SU-DHL-6 (cell line): ENCODE measurements around the gene C3orf18.

ENCODE experiments used
- H2AFZ ChIP-seq: fragments of 200-600 bp; sonication (generic); 2 replicates; pipeline ENCODE4 v1.6.1; 2014; ENCODE audit warnings: low read depth, mild to moderate bottlenecking, moderate library complexity, mixed read lengths, antibody characterized with exemption, low read length; ENCODE audit not compliant: severe bottlenecking
- H3F3A ChIP-seq: fragments of 200-600 bp; shearing (Covaris generic); 2 replicates; pipeline ENCODE4 v1.6.0; 2016; ENCODE audit warnings: antibody characterized with exemption, mild to moderate bottlenecking; ENCODE audit not compliant: insufficient read depth
- H3K27ac ChIP-seq: fragments of 200-600 bp; sonication (generic); 2 replicates; pipeline ENCODE4 v1.5.1; 2016; ENCODE audit warnings: low read depth, mild to moderate bottlenecking, low read length, moderate library complexity, mixed read lengths
- H3K27me3 ChIP-seq: fragments of 200-600 bp; sonication (generic), shearing (Covaris generic); 2 replicates; pipeline ENCODE4 v1.6.0; 2014; ENCODE audit warnings: mild to moderate bottlenecking, low read length
- H3K36me3 ChIP-seq: fragments of 200-600 bp; sonication (generic); 2 replicates; pipeline ENCODE4 v1.6.1; 2014; ENCODE audit warnings: mild to moderate bottlenecking, low read length, mixed read lengths
- H3K4me2 ChIP-seq: fragments of 300-600, 200-600 bp; shearing (Covaris generic), sonication (generic); 2 replicates; pipeline ENCODE4 v1.6.0; 2014; ENCODE audit warnings: low read length, low read depth, mild to moderate bottlenecking; ENCODE audit not compliant: poor library complexity, severe bottlenecking
- H3K4me3 ChIP-seq: fragments of 200-600 bp; sonication (generic); 2 replicates; pipeline ENCODE4 v1.5.1; 2014; ENCODE audit warnings: antibody characterized with exemption, low read length, mild to moderate bottlenecking, mixed read lengths; ENCODE audit not compliant: insufficient read depth, poor library complexity, severe bottlenecking
- H3K79me2 ChIP-seq: fragments of 200-600 bp; sonication (generic); 2 replicates; pipeline ENCODE4 v1.6.1; 2014; ENCODE audit warnings: mild to moderate bottlenecking, low read length, moderate library complexity; ENCODE audit not compliant: insufficient read depth
- H3K9ac ChIP-seq: fragments of 200-600 bp; sonication (generic); 2 replicates; pipeline ENCODE4 v1.7.0; 2014; ENCODE audit warnings: mild to moderate bottlenecking, low read length
- H3K9me2 ChIP-seq: fragments of 200-600 bp; sonication (generic); replicated peaks from 2 replicates; pipeline ENCODE4 v1.6.1; 2014; ENCODE audit warnings: low read length; ENCODE audit not compliant: insufficient read depth
- H3K9me3 ChIP-seq: fragments of 200-600 bp; sonication (generic); 2 replicates; pipeline ENCODE4 v1.6.1; 2014; ENCODE audit warnings: low read length, mixed read lengths; ENCODE audit not compliant: insufficient read depth
- H4K20me1 ChIP-seq: fragments of 200-600 bp; sonication (generic); 2 replicates; pipeline ENCODE4 v1.6.1; 2014; ENCODE audit warnings: low read depth, mild to moderate bottlenecking, antibody characterized with exemption, low read length, moderate library complexity, mixed read lengths
- CTCF ChIP-seq: fragments of 200-600 bp; sonication (generic); IDR thresholded peaks from one replicate; pipeline ENCODE4 v1.5.1; 2017; ENCODE audit warnings: antibody characterized with exemption, mild to moderate bottlenecking, low read length, moderate library complexity; ENCODE audit not compliant: insufficient read depth, poor library complexity, severe bottlenecking
- EZH2phosphoT487 ChIP-seq: fragments of 200-600 bp; sonication (generic), shearing (Covaris generic); conservative IDR thresholded peaks from 2 replicates; pipeline ENCODE4 v1.6.1; 2018; ENCODE audit warnings: mild to moderate bottlenecking, antibody characterized with exemption, low read length, moderate library complexity, mixed read lengths

The C3orf18 gene

DNA sequence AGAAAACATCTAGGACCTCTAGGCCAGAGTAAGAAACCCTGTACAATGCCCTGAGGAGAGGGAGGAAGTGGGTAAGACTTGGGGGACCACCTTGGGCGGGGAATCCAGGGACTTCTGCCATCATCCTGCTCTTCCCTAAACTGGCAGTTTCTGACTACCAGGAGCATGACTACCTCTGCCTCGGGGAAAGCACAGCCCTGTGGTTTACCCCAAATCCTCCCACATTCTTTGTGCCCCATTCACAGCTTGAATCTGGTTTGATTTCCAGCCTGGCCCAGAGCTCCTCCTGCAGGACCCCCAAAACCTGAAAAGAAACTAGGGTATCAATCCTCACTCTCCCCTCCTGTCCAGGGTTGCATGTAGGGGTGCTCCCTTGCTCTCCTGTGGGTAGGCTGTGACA lies 4.7 kb downstream of the C3orf18 start:
- H3K9me3 ChIP-seq, result no peaks in the 10 kb centered on the region
- no peaks in the 10 kb centered on the region for H3K9me2 ChIP-seq
- no peak overlapping the region for H3K27ac ChIP-seq
- H3K4me2 ChIP-seq, result no peak overlapping the region
- H3K36me3 ChIP-seq, result no peaks in the 10 kb centered on the region
- H2AFZ ChIP-seq, result no peak overlapping the region
- TF ChIP-seq EZH2phosphoT487 (no peak), CTCF (no peak)
- no peaks in the 10 kb centered on the region for H3K79me2 ChIP-seq
- no peak overlapping the region for H3K9ac ChIP-seq
- H3K27me3 ChIP-seq, result no peaks in the 10 kb centered on the region
- H3F3A ChIP-seq, result no peaks in the 10 kb centered on the region
- H3K4me3 ChIP-seq, result no peak overlapping the region
- H4K20me1 ChIP-seq, result no peaks in the 10 kb centered on the region

GRCh38 chr3:50559702-50560101 lies 7.8 kb downstream of the C3orf18 start:
- Histone ChIP-seq H2AFZ (no peak overlapping the region), H3K36me3 (no peaks in the 10 kb centered on the region), H3F3A (no peaks in the 10 kb centered on the region)

GRCh38 chr3:50557915-50558314 lies 9.6 kb downstream of the C3orf18 start:
- H3K36me3 ChIP-seq, result no peaks in the 10 kb centered on the region

More at GRCh38 chr3:50559702-50560101, 7.8 kb downstream of the C3orf18 start:
- Histone ChIP-seq H4K20me1 (no peaks in the 10 kb centered on the region), H3K9me2 (no peaks in the 10 kb centered on the region), H3K9me3 (no peaks in the 10 kb centered on the region), H3K27ac (no peak overlapping the region), H3K79me2 (no peaks in the 10 kb centered on the region), H3K27me3 (no peaks in the 10 kb centered on the region), H3K9ac (no peak overlapping the region), H3K4me2 (no peak overlapping the region), H3K4me3 (no peak overlapping the region)
- TF ChIP-seq EZH2phosphoT487 (no peak), CTCF (no peak)

More at GRCh38 chr3:50557915-50558314, 9.6 kb downstream of the C3orf18 start:
- Histone ChIP-seq H3K4me2 (no peak overlapping the region), H3F3A (no peaks in the 10 kb centered on the region), H3K9ac (no peak overlapping the region), H3K9me3 (no peaks in the 10 kb centered on the region), H2AFZ (no peak overlapping the region), H3K27ac (no peak overlapping the region), H3K79me2 (no peaks in the 10 kb centered on the region), H4K20me1 (no peaks in the 10 kb centered on the region), H3K4me3 (no peak overlapping the region), H3K9me2 (no peaks in the 10 kb centered on the region), H3K27me3 (no peaks in the 10 kb centered on the region)
- TF ChIP-seq EZH2phosphoT487 (no peak), CTCF (no peak)
